ENCODE results near the gene PRCC.

The PRCC gene

GRCh38 chr1:156815961-156816422 is 48.7 kb downstream of the PRCC start:
- DNase-seq (ENCODE audit: low read depth, low spot score): no peak

GRCh38 chr1:156816561-156817328 is 49.4 kb downstream of the PRCC start, which contains the start of gene SH2D2A:
Gene SH2D2A, minus strand, starts transcription at chr1:156816848. Its CDS starts 140 bp downstream, at chr1:156816708.
- Histone ChIP-seq H3K4me1 (ENCODE audit: control insufficient read depth, insufficient read depth, low read length) (0 out of 2 replicates have a peak, but pooled peaks cover 3% of the 10 kb centered on the region), H3K27me3 (ENCODE audit: control insufficient read depth, insufficient read depth, low read length) (peaks cover 14% of the 10 kb centered on the region; the same call in 1 of the 2 replicates), H3K4me3 (ENCODE audit: low read length) (no peak within 1 kb of the TSS), H3K27ac (ENCODE audit: low read length) (no peak within 1 kb of the TSS), H3K9me3 (ENCODE audit: control insufficient read depth, insufficient read depth, low read length) (no peaks in the 10 kb centered on the region), H3K36me3 (ENCODE audit: control insufficient read depth, insufficient read depth, low read length) (no peaks in the 10 kb centered on the region)
- DNase-seq (ENCODE audit: low read depth, low spot score): no peak
- no CpG with 5 or more reads among the region's 10 CpGs for WGBS (ENCODE audit: insufficient coverage, insufficient read length)

More at GRCh38 chr1:156815961-156816422, 48.7 kb downstream of the PRCC start:
- H3K4me3 ChIP-seq (ENCODE audit: low read length): no peak overlapping the region
- 0 out of 2 replicates have a peak, but pooled peaks cover 3% of the 10 kb centered on the region for H3K4me1 ChIP-seq (ENCODE audit: control insufficient read depth, insufficient read depth, low read length)
- no peaks in the 10 kb centered on the region for H3K36me3 ChIP-seq (ENCODE audit: control insufficient read depth, insufficient read depth, low read length)
- H3K27ac ChIP-seq (ENCODE audit: low read length): no peak overlapping the region
- WGBS (ENCODE audit: insufficient coverage, insufficient read length): no CpG with 5 or more reads among the region's 10 CpGs
- H3K9me3 ChIP-seq (ENCODE audit: control insufficient read depth, insufficient read depth, low read length): no peaks in the 10 kb centered on the region
- peaks cover 12% of the 10 kb centered on the region; the same call in 1 of the 2 replicates for H3K27me3 ChIP-seq (ENCODE audit: control insufficient read depth, insufficient read depth, low read length)

DNA sequence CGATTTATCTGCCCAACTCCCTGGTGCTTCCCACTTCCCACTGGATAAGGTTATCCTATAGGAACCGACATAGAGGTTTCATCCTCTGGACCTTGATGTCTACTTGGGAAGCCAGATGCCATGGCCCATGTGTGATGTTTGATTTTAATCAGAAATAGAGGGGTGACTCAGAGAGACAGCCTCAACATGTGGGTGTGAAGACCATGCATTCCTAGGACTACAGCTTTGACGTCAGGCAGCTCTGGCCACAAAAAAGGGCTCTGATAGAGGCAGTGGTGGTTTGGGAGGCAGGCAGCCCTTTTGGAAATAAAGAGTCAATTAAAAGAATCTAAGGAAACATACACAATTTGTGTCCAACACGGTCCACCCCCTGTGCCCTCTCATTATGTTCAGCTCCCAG is 54.5 kb downstream of the PRCC start:
- Histone ChIP-seq H3K4me3 (ENCODE audit: low read length) (no peak overlapping the region), H3K9me3 (ENCODE audit: control insufficient read depth, insufficient read depth, low read length) (no peaks in the 10 kb centered on the region), H3K27me3 (ENCODE audit: control insufficient read depth, insufficient read depth, low read length) (peaks cover 2% of the 10 kb centered on the region; the same call in 1 of the 2 replicates), H3K27ac (ENCODE audit: low read length) (no peak overlapping the region), H3K36me3 (ENCODE audit: control insufficient read depth, insufficient read depth, low read length) (no peaks in the 10 kb centered on the region), H3K4me1 (ENCODE audit: control insufficient read depth, insufficient read depth, low read length) (no peaks in the 10 kb centered on the region)
- no peak for DNase-seq (ENCODE audit: low read depth, low spot score)
- WGBS (ENCODE audit: insufficient coverage, insufficient read length): no CpG with 5 or more reads among the region's 4 CpGs

DNA sequence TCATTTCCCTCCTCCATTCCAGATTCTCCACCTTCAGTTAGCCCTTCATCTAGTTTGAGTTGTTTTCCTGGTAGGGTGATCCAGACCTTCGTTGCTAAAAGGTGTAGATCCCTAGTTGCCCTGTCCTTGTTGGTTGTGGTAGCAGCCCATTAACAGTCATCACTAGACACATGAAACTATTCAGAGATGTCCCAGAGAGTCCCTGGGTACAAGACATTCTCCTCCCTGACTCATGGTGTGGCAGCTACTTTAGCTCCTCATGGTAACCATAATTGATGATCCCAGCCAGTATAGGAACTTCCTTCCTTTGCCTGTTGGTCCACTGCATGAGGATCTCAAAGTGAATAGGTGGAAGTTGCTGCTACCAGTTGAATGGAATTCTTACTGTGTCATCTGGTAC is 55.3 kb downstream of the PRCC start:
- DNase-seq (ENCODE audit: low read depth, low spot score): no peak
- no peaks in the 10 kb centered on the region for H3K36me3 ChIP-seq (ENCODE audit: control insufficient read depth, insufficient read depth, low read length)
- H3K27me3 ChIP-seq (ENCODE audit: control insufficient read depth, insufficient read depth, low read length): peaks cover 2% of the 10 kb centered on the region; the same call in 1 of the 2 replicates
- H3K9me3 ChIP-seq (ENCODE audit: control insufficient read depth, insufficient read depth, low read length): no peaks in the 10 kb centered on the region
- no CpG with 5 or more reads among the region's 1 CpG for WGBS (ENCODE audit: insufficient coverage, insufficient read length)
- no peak overlapping the region for H3K4me3 ChIP-seq (ENCODE audit: low read length)
- no peak overlapping the region for H3K27ac ChIP-seq (ENCODE audit: low read length)
- H3K4me1 ChIP-seq (ENCODE audit: control insufficient read depth, insufficient read depth, low read length): no peaks in the 10 kb centered on the region

- no peak for DNase-seq (ENCODE audit: low read depth, low spot score)
- no peaks in the 10 kb centered on the region for H3K36me3 ChIP-seq (ENCODE audit: control insufficient read depth, insufficient read depth, low read length)
These were observed 56.0 kb downstream of the PRCC start for GRCh38 chr1:156823210-156823790.

GRCh38 chr1:156826630-156827029 is 59.3 kb downstream of the PRCC start:
- no peak overlapping the region for H3K4me3 ChIP-seq (ENCODE audit: low read length)

More at GRCh38 chr1:156823210-156823790, 56.0 kb downstream of the PRCC start:
- H3K27me3 ChIP-seq (ENCODE audit: control insufficient read depth, insufficient read depth, low read length): peaks cover 2% of the 10 kb centered on the region; the same call in 1 of the 2 replicates
- WGBS (ENCODE audit: insufficient coverage, insufficient read length): no CpG with 5 or more reads among the region's 5 CpGs
- no peaks in the 10 kb centered on the region for H3K9me3 ChIP-seq (ENCODE audit: control insufficient read depth, insufficient read depth, low read length)
- H3K4me3 ChIP-seq (ENCODE audit: low read length): no peak overlapping the region
- H3K27ac ChIP-seq (ENCODE audit: low read length): no peak overlapping the region
- H3K4me1 ChIP-seq (ENCODE audit: control insufficient read depth, insufficient read depth, low read length): no peaks in the 10 kb centered on the region

GRCh38 chr1:156828400-156829124 is 61.2 kb downstream of the PRCC start:
- H3K4me3 ChIP-seq (ENCODE audit: low read length): no peak overlapping the region
- DNase-seq (ENCODE audit: low read depth, low spot score): no peak
- WGBS (ENCODE audit: insufficient coverage, insufficient read length): no CpG with 5 or more reads among the region's 18 CpGs
- no peaks in the 10 kb centered on the region for H3K9me3 ChIP-seq (ENCODE audit: control insufficient read depth, insufficient read depth, low read length)
- H3K27ac ChIP-seq (ENCODE audit: low read length): no peak overlapping the region
- H3K27me3 ChIP-seq (ENCODE audit: control insufficient read depth, insufficient read depth, low read length): no peaks in the 10 kb centered on the region
- no peaks in the 10 kb centered on the region for H3K36me3 ChIP-seq (ENCODE audit: control insufficient read depth, insufficient read depth, low read length)
- no peaks in the 10 kb centered on the region for H3K4me1 ChIP-seq (ENCODE audit: control insufficient read depth, insufficient read depth, low read length)

More at GRCh38 chr1:156826630-156827029, 59.3 kb downstream of the PRCC start:
- no peaks in the 10 kb centered on the region for H3K36me3 ChIP-seq (ENCODE audit: control insufficient read depth, insufficient read depth, low read length)
- DNase-seq (ENCODE audit: low read depth, low spot score): no peak
- no peaks in the 10 kb centered on the region for H3K9me3 ChIP-seq (ENCODE audit: control insufficient read depth, insufficient read depth, low read length)
- WGBS (ENCODE audit: insufficient coverage, insufficient read length): no CpG with 5 or more reads among the region's 1 CpG
- peaks cover 1% of the 10 kb centered on the region; the same call in 1 of the 2 replicates for H3K27me3 ChIP-seq (ENCODE audit: control insufficient read depth, insufficient read depth, low read length)
- H3K4me1 ChIP-seq (ENCODE audit: control insufficient read depth, insufficient read depth, low read length): no peaks in the 10 kb centered on the region
- H3K27ac ChIP-seq (ENCODE audit: low read length): no peak overlapping the region

- Histone ChIP-seq H3K27ac (ENCODE audit: low read length) (no peak overlapping the region), H3K4me3 (ENCODE audit: low read length) (no peak overlapping the region), H3K27me3 (ENCODE audit: control insufficient read depth, insufficient read depth, low read length) (no peaks in the 10 kb centered on the region), H3K9me3 (ENCODE audit: control insufficient read depth, insufficient read depth, low read length) (no peaks in the 10 kb centered on the region), H3K4me1 (ENCODE audit: control insufficient read depth, insufficient read depth, low read length) (no peaks in the 10 kb centered on the region), H3K36me3 (ENCODE audit: control insufficient read depth, insufficient read depth, low read length) (no peaks in the 10 kb centered on the region)
- DNase-seq (ENCODE audit: low read depth, low spot score): no peak
- no CpG with 5 or more reads among the region's 5 CpGs for whole genome bisulfite sequencing (ENCODE audit: insufficient coverage, insufficient read length)
These were observed 65.1 kb downstream of the PRCC start for GRCh38 chr1:156832434-156832833.

DNA sequence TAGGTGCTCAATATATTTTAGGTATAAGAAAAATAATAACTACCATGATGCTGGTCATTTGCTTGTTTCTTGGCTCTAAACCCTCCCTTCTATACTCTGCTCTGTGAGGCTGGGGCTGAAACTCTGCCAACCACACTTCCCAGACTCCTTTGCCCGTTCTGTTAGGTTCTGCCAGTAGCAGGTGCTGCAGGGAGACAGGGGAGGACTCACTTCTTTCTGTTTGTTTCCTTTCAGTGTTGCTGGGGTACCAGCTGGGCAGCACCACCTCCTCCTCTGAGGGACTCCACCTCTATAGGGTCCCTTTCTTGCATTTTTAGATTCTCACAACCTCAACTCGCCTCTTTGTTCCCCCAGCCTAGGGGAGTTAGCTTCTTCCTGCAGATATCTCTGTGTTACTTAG is 66.3 kb downstream of the PRCC start:
- Histone ChIP-seq H3K9me3 (ENCODE audit: control insufficient read depth, insufficient read depth, low read length) (no peaks in the 10 kb centered on the region), H3K27ac (ENCODE audit: low read length) (no peak overlapping the region), H3K4me3 (ENCODE audit: low read length) (no peak overlapping the region), H3K27me3 (ENCODE audit: control insufficient read depth, insufficient read depth, low read length) (no peaks in the 10 kb centered on the region), H3K36me3 (ENCODE audit: control insufficient read depth, insufficient read depth, low read length) (no peaks in the 10 kb centered on the region), H3K4me1 (ENCODE audit: control insufficient read depth, insufficient read depth, low read length) (no peaks in the 10 kb centered on the region)
- DNase-seq (ENCODE audit: low read depth, low spot score): no peak
- WGBS (ENCODE audit: insufficient coverage, insufficient read length): no CpG with 5 or more reads among the region's 2 CpGs

DNA sequence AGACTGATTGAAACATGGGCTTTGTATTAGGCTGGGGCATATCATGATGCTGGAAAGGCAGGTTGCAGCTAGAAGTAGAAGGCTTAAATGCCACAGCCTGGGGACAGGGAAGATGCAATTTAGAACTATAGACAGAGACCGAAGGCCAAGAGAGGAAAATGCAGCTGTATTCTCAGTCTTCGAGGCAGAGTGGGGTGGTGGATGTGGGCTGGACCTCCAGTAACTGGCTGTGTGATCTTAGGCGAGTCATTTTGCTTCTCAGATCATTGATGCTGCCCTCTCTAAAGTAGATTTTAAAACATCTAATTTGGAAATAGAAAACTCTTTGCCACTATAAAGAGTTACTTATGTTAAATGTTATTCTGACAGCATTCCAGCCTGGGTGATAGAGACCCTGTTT is 67.0 kb downstream of the PRCC start:
- H3K27me3 ChIP-seq (ENCODE audit: control insufficient read depth, insufficient read depth, low read length): no peaks in the 10 kb centered on the region
- DNase-seq (ENCODE audit: low read depth, low spot score): no peak
- no peak overlapping the region for H3K4me3 ChIP-seq (ENCODE audit: low read length)
- WGBS (ENCODE audit: insufficient coverage, insufficient read length): no CpG with 5 or more reads among the region's 3 CpGs
- H3K27ac ChIP-seq (ENCODE audit: low read length): no peak overlapping the region
- H3K36me3 ChIP-seq (ENCODE audit: control insufficient read depth, insufficient read depth, low read length): no peaks in the 10 kb centered on the region
- H3K4me1 ChIP-seq (ENCODE audit: control insufficient read depth, insufficient read depth, low read length): no peaks in the 10 kb centered on the region; the same call in 1 of the 2 replicates
- no peaks in the 10 kb centered on the region for H3K9me3 ChIP-seq (ENCODE audit: control insufficient read depth, insufficient read depth, low read length)

Data from iPS DF 6.9 (cell line).